Activated CD4-positive, alpha-beta T cell treated with anti-CD3 and anti-CD28 coated beads for 1 hour (primary cell): ENCODE measurements around the gene LYRM7.
"Not testable (repeated sequence)": the region's sequence is repeated elsewhere in the genome, so short reads cannot be mapped to it uniquely, and the experiment has no call there.

Source experiments
- DNase-seq: peaks from one replicate; pipeline ENCODE4 v3.0.0-alpha.2; 2020

The LYRM7 gene

GRCh38 chr5:131222731-131223130, 52.0 kb downstream of the LYRM7 start:
- no peak for DNase-seq

GRCh38 chr5:131223751-131224386, 53.1 kb downstream of the LYRM7 start:
- DNase-seq: no peak

GRCh38 chr5:131224387-131225201, 53.9 kb downstream of the LYRM7 start:
- DNase-seq: no peak

- DNase-seq: no peak
Observed at GRCh38 chr5:131225282-131225974, 54.7 kb downstream of the LYRM7 start.

GRCh38 chr5:131226899-131227298, 56.2 kb downstream of the LYRM7 start:
- DNase-seq: no peak

GRCh38 chr5:131228646-131229045, 57.9 kb downstream of the LYRM7 start:
- DNase-seq: no peak

- DNase-seq: no peak
Observed at GRCh38 chr5:131229623-131230022, 58.9 kb downstream of the LYRM7 start.

- DNase-seq: no peak
Observed at GRCh38 chr5:131230406-131230805, 59.7 kb downstream of the LYRM7 start.

- DNase-seq: no peak
Observed at GRCh38 chr5:131239686-131240085, 68.9 kb downstream of the LYRM7 start.

GRCh38 chr5:131242728-131243255, 72.0 kb downstream of the LYRM7 start:
- DNase-seq: no peak

GRCh38 chr5:131245312-131245711, 74.6 kb downstream of the LYRM7 start:
- DNase-seq: no peak

GRCh38 chr5:131245948-131246347, 75.2 kb downstream of the LYRM7 start:
- DNase-seq: no peak

GRCh38 chr5:131246504-131246903, 75.8 kb downstream of the LYRM7 start:
- DNase-seq: no peak

GRCh38 chr5:131250751-131251475, 80.2 kb downstream of the LYRM7 start:
- DNase-seq: no peak

GRCh38 chr5:131252824-131253171, 82.1 kb downstream of the LYRM7 start:
- peak; percentile 65 for DNase-seq

- not testable (repeated sequence) for DNase-seq
Observed at GRCh38 chr5:131254025-131254424, 83.3 kb downstream of the LYRM7 start.

GRCh38 chr5:131254741-131255140, 84.0 kb downstream of the LYRM7 start:
- no peak for DNase-seq
